HG03565 (cell line): ENCODE measurements around the gene PAH.

Source experiments
- ATAC-seq: cut with Tn5 transposase; IDR thresholded peaks from one replicate; pipeline ENCODE4 v1.9.1; 2021; ENCODE audit warnings: mild to moderate bottlenecking, moderate library complexity; ENCODE audit not compliant: unreplicated experiment

The PAH gene

DNA sequence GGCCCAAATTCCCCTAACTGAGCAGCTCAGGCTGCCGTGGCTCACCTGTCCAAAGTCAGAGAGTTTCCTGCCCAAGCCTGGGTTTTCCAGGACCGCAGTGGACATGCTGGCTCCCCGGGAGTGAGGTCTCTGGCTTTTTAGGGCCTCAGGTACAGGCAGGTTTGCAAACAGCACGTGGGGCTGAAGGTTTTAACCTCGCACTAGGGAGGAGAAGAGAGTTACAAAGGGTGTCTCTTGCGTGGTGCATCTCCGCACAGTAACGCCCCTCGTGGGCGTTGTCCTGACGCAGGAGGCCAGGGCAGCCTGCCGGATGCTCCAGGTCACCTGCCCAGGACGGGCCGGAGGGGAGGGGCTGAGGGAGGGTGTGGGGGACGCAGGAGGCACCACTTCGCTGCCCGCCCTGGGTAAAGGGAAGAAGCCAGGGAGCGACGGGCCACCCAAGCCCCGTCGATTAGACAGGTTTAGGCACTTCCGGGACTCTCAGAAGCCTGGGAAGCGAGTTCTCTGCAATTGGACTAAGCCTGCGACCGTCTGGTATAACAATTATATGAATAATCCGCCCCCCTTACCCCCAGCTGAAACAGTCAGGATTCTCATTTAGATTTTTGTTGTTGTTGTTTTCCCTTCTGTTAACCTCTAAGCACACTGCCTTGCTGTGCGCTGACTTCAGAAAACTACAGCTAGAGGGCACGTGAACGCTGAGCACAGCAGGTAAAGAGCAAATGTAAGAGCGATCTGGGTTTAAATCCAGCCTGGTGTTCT lies at the start of gene PAH:
TSS of gene PAH (minus strand) at position 219 of the 762 bp plus-strand sequence. CDS start at position 105, 114 bp downstream.
- ATAC-seq: no peak

DNA sequence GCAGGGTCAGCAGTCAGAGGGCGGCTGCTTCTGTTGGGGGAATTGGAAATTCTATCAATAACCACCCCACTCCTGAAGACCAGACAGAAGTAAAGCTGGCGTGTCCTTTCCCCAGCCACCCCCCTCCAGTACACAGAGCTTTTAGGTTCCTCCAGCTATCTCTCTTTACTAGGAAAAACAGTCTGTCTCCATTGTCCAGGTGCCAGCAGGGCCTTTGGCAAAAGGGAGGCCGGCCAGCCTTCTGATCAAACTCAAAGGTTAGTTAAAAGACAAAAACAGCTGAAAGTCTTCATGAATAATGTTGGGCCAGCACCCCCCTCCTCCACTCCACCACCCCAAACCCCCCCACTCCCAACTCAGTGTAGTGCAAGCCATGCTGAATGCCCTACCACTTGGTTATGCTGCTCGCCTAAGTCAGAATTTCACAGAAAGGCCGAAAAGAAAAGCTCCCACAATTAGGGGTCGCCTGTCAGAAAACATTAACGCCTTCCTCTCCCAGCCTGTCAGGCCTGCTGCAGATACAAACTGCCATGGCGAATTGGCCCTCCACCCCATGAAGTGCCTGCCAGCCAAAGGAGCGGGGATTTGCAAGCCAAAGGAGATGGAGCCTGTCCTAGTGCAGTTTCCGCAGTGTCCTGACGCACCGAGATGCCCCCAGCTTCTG lies 49.3 kb upstream of the PAH start:
- no peak for ATAC-seq

DNA sequence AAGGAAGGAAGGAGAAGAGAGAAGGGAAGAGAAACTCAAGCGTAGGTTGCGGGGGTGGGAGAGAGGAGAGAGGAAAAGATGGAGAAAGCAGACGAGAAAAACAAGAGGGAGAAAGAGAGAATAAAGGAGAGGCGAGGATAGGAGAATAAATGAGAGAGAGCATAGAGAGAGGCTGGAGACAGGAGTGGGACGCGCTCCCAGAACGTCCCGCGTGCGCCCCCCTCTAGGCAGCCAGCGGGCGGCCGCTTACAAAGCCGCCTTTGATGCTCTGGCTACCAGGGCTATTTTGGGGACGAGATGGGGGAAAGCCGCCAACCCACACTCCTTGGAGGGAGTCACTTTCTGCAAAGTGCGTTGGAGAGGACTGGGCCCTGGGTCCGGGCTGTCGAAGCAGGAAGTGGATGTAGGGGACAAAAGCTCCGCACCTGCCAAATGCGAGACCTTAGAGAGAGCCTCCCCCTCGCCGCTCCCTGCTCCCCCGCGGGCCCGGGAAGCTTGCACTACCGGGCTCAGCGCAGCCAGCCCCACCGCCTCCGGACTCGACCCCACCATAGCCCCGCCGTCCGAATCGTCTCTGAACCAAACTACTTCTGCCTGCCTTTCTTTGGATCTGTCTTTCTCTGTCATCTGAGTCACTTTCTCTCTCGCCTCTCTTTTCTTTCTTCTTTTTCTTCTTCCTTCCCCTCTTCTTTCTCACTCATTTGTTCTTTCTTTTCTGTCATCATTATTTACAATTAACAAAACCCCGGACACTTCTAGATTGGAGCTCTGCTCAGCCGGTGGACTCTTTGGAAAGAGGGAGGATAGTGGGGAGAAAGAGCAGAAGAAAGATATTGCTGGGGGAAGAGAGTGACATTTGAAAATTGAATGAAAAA lies 48.5 kb upstream of the PAH start:
- ATAC-seq: no peak

DNA sequence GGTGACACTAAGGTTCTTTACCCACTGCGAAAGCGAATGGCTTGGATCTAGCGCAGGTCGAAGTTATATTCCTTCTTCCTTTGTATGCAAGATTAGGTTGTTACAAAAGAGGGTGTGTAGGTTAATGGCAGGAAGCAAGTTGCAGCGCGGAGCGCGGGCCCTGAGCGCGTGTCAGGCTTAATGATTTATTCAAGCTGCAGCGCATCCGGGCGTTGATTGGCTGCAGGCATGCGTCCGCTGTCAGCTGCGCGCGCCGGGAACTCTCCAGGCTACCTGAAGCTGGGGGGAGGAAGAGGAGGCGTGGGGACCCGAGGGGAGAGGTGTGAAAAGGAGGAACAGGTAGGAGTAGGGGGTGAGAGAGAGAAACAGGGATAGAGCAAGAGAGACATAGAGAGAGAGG lies 47.8 kb upstream of the PAH start:
- no peak for ATAC-seq

DNA sequence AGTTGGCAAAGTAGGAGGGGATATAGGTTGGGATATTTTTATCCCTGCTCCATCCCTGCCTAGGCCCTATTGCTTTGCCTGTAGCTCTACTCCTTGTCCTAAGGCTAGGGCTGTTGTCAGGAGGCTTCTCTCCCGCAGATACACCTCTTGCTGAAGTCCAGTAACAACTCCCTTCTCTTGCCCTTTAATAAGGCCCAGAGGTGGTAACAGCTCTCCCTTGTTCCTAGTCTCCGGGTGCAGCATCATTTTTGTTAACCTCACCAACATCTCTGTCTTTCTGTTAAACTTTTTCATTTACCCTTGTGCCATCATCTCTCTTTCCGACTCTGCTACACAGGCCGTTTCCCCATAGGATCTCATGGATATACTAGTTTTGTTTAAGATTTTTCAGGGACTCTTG lies 46.8 kb upstream of the PAH start:
- ATAC-seq: no peak

DNA sequence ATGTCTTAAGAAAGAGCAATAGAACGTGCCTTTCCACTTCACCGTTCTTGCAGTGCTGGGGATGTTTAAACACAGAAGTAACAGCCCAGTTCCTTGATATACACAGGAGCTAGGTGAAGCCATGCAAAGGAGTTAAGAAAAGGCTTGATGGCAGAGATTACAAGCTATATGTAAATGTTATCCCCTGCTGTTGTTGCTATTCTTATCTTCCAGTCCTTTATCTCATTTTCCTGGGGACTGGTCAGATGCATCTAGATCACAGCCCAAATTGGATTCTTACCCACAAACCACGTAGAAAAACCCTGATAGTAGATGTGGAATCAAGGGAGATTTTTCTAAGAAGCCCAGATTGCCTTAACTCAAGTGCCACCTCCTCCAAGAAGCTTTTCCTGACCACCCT lies 45.9 kb upstream of the PAH start:
- ATAC-seq: no peak

DNA sequence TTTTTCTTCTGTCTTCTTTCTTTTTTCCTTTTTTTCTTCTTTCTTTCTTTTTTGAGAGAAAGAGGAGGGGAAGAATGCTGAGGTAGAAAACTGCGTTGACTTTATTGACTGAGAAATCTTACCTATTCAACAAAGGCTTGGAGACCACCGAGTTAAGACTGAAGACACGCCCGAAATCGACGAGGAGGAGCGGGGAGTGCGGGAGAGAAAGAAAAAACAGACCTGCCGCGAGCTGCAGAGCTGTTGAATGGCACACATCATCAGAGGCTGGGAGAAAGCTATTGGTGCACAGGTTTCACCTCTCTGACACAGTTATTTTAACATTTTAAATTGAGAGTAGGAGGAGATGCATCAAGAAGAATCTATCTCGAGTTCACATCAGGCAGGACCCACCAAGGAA lies 45.5 kb upstream of the PAH start:
- no peak for ATAC-seq

DNA sequence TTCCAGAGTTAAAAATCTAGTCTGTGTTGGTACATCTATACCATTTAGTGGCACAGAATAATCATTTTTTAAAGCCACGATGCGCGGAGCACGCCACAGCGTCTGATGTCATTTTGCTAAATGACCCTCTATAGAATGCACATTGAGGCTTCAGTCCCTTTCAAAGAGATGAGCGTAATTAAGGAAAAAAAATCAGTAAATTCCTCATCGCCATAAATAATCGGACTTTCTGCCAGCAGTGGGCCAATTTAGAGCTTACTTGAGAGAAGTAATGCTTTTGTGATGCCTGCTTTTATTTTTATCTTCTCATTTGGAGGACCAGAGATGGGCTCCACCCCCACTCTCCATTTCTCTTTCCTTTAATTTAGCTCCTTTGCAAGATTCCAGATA lies 44.4 kb upstream of the PAH start:
- ATAC-seq: no peak

DNA sequence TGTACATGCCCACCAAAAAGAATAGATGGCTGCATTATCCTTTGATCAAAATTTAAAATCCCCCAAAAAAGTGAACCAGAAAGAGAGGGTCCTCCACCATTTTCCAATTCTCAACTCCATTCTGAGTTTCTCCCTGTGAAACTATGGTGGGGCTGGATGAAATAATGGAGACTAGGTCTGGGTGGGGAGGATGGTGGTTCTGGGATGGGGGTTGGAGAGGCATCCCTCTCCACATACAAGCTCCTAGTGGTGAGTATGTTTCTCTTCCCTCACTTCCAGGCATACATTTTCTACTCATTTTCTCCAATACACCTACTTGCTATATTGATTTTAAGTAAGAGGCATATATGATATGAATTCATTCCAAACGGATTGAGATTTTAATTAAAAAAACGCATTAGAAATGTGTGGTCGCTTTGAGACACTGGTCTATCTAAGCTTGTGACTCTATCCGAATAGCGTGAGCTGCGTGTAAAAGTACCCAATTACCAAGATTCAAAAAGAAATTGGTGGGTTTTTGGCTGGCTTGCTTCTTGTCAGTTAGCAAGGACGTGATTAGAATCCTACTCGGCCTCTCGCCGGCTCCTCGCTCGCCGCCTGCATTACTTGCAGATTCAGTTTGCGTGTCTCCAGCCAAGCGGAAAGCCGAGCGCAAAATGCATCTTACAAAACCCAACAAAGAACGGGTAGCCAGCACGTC lies 43.9 kb upstream of the PAH start:
- ATAC-seq: no peak

DNA sequence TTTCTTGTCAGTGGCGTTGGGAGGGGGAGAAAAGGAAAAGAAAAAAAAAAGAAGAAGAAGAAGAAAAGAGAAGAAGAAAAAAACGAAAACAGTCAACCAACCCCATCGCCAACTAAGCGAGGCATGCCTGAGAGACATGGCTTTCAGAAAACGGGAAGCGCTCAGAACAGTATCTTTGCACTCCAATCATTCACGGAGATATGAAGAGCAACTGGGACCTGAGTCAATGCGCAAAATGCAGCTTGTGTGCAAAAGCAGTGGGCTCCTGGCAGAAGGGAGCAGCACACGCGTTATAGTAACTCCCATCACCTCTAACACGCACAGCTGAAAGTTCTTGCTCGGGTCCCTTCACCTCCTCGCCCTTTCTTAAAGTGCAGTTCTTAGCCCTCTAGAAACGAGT lies 42.3 kb upstream of the PAH start:
- no peak for ATAC-seq

DNA sequence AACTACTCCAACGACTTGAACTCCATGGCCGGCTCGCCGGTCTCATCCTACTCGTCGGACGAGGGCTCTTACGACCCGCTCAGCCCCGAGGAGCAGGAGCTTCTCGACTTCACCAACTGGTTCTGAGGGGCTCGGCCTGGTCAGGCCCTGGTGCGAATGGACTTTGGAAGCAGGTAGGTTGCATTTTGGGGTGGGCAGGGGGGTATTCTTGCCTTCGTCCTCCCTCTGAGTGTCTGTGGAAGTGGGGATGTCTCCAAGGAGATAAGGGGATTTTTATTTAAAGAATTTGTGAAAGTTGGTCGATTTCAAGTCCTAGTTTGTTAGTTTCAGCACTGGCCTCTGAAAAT lies 41.8 kb upstream of the PAH start:
- no peak for ATAC-seq

DNA sequence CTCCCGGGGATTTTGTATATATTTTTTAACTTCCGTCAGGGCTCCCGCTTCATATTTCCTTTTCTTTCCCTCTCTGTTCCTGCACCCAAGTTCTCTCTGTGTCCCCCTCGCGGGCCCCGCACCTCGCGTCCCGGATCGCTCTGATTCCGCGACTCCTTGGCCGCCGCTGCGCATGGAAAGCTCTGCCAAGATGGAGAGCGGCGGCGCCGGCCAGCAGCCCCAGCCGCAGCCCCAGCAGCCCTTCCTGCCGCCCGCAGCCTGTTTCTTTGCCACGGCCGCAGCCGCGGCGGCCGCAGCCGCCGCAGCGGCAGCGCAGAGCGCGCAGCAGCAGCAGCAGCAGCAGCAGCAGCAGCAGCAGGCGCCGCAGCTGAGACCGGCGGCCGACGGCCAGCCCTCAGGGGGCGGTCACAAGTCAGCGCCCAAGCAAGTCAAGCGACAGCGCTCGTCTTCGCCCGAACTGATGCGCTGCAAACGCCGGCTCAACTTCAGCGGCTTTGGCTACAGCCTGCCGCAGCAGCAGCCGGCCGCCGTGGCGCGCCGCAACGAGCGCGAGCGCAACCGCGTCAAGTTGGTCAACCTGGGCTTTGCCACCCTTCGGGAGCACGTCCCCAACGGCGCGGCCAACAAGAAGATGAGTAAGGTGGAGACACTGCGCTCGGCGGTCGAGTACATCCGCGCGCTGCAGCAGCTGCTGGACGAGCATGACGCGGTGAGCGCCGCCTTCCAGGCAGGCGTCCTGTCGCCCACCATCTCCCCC lies 41.2 kb upstream of the PAH start:
- peak; percentile 55 for ATAC-seq

DNA sequence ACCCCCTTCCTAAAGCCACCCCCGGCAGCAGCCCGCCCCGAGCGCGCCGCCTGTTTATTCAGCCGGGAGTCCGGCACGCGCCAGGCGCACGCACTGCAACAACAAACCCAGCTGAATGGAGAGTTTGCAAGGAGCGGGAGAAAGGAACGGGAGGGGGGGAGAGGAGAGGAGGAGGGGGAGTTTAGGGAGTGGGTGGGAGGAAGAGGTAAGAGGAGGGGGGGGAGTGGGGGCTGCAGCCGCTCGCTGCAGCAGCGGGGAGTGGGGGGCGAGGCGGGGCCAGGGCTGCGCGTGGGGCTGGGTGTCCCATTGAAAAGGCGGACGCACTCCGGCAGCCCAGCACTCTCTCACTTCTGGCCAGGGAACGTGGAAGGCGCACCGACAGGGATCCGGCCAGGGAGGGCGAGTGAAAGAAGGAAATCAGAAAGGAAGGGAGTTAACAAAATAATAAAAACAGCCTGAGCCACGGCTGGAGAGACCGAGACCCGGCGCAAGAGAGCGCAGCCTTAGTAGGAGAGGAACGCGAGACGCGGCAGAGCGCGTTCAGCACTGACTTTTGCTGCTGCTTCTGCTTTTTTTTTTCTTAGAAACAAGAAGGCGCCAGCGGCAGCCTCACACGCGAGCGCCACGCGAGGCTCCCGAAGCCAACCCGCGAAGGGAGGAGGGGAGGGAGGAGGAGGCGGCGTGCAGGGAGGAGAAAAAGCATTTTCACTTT lies 40.5 kb upstream of the PAH start, which contains the start of gene ASCL1:
TSS of gene ASCL1 (plus strand) at position 336 of the 712 bp plus-strand sequence. CDS start 571 bp downstream, outside the sequence.
- no peak for ATAC-seq

DNA sequence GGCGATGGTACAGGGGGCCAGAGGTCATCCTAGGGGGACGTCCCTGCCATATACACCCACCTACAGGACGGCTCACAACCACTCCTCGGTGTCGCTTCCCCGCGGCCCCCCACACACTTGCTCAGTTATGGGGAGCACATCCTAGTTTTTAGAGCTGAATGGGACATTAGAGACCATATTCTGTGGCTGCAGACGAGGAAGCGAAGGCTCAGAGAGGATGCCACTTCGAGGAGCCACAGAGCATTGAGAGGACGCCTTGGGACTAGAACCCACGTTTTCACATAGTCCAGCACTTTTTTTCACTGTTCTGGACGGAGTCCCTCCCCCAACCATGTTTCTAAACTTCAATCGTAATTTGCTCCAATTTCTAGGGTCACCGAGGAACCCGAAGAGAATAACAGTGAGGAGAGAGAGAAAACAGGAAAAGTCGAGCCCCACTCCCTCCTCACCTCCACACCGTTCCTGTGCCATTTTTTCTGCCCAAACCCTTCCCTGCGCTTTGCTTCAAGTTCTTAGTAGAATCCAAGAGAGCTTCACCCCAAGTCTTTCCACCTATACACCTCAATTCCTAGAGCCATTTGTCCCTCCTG lies 39.8 kb upstream of the PAH start:
- ATAC-seq: no peak

DNA sequence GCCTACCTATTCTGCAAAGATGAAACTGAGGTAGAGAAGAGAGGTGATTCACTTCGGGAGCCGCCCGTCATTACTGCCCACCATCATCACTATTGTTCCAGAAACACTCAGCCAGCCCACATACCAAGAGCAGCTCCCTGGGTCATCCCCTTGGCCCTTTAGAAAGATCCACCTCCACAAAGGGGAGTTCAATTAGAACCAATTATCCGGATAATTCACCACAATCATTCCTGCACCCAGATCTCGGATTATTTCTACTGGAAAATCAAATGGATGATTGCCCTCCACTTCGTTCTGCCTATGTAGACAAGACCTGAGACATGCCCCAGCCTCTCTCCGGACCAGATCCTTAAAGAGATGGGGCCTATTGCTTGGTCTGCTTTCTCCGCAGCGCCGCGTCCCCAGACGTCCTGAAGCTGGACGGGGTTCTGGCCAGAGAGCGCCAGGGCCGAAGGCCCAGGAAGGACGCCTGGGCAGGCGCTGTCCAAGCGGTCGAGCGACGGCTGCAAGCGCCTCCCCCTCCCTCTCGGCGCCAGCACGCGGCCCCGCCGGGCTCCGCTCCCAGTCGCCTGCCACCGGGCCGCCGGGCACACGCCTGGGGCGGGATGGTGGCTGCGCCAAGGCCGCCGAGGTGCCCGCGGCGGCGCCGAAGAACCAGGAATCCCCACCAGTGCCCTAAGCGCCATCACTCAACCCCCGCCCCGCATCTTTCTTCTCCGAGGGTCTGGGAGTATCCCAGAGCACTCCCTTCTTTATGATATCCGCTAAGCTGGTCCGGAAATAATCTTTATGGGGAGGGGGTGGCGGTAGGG lies 39.1 kb upstream of the PAH start:
- no peak for ATAC-seq

DNA sequence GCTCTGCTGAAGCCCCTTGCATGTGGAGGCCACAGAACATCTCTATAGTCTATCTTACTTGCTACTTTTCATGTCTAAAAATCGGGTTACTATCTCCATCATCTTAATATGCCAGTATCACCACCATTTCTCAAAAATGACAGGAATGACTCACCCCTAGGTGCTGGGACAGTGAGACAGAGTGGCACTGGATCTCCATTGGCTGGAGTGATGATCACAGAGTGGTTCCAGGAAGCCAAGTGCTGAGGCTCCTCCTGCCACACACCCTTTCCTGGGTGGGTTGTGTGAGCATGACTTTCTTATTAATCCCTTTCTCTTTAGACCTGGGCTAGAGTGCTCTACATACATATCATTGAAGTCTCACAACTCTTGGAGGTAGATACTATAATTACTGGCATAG lies 37.1 kb upstream of the PAH start:
- no peak for ATAC-seq

DNA sequence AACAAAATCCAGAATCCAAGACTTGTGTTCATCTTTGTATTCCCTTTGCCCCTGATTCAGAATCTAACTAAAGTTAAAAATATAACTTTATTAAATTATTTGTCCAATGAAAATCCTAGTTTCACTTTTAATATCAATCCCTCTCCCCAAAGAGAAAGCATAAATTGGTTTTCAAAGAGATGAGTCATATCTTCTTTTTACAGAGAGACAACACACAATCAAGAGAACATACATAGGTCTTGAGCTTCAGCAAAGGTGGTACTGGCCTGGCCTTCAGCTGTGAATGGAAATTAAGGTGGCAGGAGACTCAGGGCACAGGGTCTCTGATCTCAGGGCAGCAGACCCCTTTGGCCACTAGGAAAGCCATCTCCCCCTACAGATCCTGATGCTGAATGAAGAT lies 36.2 kb upstream of the PAH start:
- ATAC-seq: no peak

DNA sequence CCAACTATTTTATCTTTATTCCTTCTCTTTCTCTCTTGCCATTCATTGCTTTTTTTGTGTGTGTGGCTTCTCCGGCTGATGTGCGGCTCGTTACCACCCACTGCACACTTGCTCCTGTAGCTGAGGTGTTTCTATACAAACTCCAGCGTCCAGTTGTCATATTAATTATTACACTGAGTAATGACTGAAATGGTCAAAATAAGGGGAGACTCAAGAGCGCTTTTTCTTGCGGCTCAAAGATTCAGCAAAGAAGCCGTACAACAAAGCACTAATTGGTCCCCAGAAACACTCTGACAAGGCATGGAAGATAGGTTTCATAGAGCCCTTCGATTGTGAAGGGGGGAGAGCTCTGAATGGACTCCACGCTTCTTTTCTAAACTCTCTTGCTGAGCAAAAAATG lies 34.8 kb upstream of the PAH start:
- no peak for ATAC-seq
